ENCODE results near the gene NPC2.

- TF ChIP-seq POLR2A (IDR thresholded peaks at IDR 0.05) (no peak), CTCF (IDR thresholded peaks at IDR 0.05) (no peak)
Observed at GRCh38 chr14:74535756-74536325, 42.7 kb upstream of the NPC2 start.
